HG03575 (cell line): Measurements from ENCODE around the gene NT5E.
"Not testable (repeated sequence)": the region's sequence is repeated elsewhere in the genome, so short reads cannot be mapped to it uniquely, and the experiment has no call there.

Experiments used
- ATAC-seq: cut with Tn5 transposase; IDR thresholded peaks from one replicate; pipeline ENCODE4 v1.9.1; 2021; ENCODE audit not compliant: unreplicated experiment, insufficient number of reproducible peaks, low FRiP score; ENCODE audit errors: extremely low read depth

NT5E gene

DNA sequence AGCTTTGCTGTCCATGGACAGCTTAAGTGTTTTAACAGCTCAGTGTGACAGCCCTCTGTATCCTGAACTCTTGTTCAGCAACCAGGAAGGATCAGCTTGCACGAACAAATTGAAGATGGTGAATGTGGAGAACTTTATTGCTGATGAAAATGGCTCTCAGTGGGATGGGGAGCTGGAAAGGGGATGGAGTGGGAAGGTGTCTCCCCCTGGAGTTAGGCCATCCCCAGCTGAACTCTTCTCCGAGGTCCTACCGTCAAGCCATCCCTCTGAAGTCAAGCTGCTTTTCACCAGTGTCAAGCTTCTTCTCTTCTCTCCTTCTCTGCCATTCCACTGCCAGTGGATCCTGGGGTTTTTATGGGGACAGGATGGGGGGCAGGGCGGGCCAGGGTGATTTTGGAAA, 26.6 kb downstream of the NT5E start:
- no peak for ATAC-seq

DNA sequence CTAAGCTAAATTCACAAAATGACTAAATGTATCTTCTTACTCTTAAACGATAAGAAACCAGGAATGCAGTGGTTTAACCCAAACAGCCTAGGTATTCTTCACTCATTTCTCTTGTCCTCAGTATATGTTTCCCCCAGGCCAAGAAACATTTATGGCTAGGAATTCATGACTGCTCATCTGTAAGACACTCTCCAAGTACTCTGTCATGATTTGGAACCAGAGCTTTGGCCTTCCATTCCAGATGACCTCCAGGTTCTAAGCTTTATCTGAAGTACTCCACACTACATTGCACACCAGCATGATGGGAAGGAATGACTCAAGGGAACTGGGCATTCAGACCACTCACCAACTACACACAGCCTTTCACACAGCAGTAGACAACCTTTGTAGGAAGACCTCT, 29.3 kb downstream of the NT5E start:
- ATAC-seq, result no peak

DNA sequence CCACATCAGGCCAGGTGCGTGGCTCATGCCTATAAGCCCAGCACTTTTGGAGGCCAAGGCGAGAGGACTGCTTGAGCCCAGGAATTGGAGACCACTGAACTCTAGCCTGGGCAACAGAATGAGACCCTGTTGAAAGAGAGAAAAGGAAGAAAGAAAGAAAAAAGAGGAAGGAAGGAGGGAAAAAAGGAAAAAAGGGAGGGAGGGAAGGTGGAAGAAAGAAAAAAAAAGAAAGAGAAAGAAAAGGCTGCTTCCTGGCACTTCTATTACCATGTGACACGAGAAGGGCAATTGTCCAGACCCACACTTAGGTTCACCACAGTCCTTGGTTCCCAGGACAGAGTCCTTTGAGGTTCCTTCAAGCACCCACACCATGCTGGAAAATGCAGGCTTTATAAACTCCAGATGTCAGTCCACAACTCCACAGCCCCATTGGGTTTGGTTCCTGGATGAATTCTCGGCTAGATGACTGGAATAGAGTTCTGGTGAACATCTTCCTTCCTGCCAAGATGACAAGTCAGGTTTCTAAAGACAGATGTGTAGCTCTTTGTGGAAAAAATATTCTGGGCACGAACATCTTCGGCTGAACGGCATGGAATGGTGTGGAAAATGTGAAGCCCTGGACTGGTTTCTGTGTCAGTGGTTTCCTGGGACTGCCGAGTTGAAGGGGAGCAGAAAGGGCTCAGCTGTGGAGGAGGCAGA, 32.5 kb downstream of the NT5E start:
- no peak for ATAC-seq

DNA sequence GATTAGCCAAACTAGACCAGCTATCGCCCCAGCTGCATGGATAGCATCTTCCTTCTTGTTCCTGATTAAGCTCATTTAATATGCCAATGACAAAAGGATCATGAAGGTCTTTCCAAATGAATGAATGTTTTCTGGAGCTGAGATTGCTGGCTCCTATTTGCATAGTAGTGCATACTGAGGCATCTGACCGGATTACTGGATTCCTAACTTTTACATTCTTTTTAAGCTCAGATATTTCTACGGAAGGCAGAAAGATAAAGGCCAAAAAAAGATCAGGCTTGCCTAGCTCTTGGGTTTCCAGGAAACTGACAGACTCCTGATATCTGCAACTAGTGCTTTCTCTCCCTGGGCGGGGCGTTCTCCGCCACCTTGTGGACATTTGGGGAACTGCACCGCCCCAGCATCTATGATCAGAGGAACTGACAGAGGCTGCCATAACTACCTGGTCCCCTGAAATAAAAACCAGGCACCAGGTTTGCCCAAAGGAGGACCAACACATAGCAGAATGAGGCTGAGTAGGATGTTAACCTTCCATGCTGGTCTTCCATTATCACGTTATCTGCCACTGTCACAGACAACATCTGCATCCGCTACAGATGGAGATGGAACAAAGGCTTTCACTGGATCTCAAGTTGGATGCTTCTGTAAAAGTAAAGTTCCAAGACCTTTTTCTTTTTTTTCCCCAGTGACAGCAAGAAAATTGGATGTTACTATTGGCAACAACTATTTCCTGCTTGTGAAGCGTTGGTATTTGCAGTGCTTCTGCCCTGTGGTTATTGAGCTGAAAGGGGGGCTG, 33.2 kb downstream of the NT5E start:
- ATAC-seq, result peak; percentile 85

DNA sequence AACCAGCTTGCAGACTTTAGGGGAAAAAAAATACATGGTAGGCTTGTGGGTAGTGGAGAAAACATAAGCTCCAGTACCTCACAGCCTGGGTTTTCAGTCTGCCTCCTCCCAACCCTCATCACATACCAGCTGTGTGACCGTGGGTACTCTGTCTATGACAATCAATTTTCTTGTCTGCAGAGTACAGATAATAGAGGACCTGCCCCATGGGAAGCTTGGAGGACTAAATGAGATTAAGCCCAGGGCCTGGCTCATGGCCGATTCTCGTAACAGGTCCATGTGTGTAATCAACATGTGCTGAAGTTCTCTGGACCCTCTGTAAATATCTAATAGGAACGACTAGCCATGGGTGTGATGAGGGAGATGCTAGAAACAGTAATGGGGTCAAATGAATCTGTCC, 34.0 kb downstream of the NT5E start:
- no peak for ATAC-seq

DNA sequence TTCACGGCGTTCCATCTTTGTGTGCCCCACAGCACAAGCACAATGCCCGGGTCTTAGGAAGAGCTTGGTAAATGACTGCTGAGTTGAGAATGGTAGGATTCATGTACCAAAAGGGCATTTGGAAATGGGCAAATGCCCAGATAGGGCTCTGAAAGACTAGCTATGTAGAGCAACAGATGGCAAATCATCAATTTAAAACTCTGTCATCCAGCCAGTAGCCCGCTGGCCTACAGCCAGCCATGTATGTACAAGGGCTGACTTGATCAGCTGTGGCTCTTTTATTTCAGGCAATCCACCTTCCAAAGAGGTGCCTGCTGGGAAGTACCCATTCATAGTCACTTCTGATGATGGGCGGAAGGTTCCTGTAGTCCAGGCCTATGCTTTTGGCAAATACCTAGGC, 35.1 kb downstream of the NT5E start:
- ATAC-seq, result no peak

DNA sequence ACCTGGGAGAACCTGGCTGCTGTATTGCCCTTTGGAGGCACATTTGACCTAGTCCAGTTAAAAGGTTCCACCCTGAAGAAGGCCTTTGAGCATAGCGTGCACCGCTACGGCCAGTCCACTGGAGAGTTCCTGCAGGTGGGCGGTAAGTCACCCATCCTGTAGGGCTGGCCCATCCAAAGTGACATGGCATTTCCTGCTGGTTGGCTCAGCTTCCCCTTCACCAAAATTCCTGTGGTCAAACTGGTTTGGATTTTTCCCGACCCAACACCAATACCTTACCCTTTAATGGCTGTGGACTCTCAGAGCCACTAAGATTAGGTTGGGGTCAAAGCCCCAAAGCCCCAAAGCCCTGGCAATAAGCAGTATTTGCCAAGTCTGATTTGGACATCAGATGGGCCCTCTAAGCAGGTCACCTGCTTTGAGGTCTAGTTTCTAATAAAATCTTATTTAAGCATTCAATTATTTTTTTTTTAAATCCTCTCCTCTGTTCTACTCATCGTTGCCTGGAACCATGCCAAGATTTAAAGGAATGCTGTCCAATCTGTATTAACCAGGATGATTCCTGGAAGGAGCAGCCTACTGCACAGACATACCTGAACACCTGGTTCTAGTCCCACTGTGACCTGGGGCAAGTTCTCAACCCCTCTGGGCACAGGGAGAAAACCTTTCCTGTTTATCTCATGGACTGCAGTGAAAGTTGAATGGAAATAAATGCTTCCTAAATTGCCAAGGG, 40.8 kb downstream of the NT5E start:
- no peak for ATAC-seq

DNA sequence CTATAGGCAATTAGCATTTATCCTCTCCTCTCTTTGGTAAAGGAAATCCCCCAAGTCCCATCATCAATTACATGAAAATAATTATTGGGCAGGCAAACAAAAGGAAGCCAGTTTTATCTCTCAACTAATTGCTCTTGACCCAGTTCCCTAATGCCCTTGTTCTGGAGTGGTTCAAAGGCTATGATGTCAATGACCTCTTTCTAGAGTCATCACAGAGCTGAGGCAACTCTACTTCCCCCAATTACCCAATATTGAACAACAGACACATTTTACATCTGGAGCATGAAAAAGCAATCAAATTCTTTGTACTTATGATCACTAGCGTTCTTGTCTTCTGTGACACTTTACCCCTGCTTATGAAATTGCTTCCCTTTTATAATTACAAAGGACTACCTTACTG, 43.5 kb downstream of the NT5E start:
- ATAC-seq, result no peak

DNA sequence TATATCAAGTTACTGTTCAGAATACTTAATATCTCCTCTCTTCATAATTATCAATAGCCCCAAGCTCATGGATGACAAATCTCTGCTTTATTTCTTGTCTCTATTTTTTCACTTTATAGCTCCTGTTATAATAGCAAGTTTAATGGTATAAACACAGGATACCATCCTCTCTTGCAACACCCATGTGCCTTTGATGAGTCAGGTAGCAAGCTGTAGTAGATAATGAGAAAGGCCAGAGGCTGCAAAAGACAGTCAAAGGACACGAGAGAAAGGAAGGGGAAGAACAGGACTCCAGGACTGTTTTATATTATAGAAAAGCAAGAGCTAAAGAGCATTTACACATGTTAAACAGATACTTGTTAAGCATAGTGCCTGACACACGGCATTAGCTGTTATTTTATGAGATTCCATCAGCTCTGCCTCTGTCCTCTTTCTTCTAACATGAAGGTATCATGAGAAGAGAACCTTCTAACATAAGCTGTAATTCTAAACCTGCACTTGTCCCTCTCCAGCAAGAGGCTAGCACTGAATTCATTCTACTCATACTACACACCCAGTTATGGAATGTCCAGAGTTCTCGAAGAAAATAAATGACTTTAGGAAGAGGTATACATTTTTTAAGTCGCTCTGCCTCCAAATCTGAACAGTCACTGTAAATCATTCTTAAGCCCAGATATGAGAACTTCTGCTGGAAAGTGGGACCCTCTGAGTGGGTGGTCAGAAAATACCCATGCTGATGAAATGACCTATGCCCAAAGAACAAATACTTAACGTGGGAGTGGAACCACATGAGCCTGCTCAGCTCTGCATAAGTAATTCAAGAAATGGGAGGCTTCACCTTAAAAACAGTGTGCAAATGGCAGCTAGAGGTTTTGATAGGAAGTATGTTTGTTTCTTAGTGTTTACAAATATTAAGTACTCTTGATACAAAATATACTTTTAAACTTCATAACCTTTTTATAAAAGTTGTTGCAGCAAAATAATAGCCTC, 45.0 kb downstream of the NT5E start:
- ATAC-seq, result no peak

DNA sequence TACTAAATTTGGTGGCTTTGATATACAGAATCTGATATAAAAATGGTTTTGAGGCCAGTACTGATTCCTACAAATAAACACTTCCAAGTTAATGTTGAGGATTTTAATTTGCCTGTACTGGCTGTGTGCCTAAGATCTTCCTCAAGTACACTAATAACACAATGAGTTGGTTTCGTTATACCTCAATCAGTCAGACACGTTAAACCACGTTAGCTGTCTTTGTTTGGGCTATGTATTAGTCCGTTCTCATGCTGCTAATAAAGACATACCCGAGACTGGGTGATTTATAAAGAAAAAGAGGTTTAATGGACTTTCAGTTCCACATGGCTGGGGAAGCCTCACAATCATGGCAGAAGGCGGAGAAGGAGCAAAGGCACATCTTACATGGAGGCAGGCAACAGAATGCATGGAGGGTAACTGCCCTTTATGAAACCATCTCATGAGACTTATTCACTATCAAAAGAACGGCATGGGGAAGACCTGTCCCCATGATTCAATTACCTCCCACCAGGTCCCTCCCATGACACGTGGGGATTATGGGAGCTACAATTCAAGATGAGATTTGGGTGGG, 46.2 kb downstream of the NT5E start:
- ATAC-seq, result no peak

DNA sequence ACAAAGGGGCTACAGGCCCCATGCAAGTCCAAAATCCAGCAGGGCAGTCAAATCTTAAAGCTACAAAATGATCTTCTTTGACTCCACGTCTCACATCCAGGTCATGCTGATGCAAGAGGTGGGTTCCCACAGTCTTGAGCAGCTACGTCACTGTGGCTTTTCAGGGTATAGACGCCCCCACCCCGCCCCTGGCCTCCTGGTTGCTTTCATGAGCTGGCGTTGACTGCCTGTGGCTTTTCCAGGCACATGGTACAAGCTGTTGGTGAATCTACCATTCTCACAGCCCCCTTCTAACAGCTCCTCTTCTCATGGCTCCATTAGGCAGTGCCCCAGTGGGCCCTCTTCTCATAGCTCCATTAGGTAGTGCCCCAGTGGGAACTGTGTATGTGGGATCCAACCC, 47.0 kb downstream of the NT5E start:
- ATAC-seq, result no peak

DNA sequence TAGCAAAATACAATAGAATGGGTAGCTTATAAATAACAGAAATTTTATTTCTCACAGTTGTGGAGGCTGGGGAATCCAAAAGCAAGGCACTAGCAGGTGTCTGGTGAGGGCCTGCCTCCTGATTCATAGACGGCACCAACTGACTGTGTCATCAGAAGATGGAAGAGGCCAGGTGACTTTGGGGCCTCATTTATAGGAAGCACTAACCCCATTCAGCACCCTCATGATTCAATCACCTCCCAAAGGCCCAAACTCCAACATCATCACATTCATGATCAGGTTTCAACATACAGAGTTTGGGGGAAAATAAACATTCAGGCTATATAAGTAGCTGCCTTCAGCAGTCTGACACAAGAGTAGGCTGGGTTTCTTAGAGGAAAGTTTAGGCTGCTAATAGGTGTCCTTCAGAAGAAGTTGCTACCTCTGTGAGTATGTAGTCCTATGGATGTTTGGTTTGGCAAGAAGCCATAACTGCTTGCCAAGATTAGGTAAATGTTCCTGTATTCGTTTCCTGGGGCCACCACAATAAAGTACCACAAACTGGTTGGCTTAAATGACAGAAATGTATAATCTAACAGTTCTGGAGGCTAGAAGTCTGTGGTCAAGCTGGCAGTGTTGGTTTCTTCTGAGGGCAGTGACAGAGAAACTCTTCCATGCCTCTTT, 48.8 kb downstream of the NT5E start:
- ATAC-seq, result no peak

DNA sequence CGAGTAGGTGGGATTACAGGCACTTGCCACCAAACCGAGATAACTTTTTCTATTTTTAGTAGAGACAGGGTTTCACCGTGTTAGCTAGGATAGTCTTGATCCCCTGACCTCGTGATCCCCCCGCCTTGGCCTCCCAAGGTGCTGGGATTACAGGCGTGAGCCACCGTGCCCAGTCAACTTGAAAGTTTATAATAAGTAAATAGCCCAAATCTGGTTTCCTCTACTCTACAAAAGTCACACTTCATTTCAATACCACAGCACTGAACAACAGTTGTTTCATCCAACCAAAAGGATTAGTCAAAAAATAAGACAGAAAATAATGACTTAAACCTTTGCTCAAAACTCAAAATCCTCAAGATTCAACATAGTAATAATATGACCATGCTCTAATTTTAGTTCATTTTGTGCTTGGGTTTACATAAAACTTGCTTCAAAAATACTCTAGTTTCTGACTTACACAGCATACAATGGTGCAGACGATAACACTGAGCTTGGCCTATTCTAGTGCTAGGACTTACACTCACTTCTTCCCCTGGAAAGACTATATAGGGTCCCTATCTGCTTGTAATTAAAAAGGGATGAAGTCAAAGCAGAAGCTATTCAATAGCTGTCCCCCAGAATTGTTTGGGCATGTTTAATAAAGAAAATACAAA, 56.7 kb downstream of the NT5E start:
- no peak for ATAC-seq

DNA sequence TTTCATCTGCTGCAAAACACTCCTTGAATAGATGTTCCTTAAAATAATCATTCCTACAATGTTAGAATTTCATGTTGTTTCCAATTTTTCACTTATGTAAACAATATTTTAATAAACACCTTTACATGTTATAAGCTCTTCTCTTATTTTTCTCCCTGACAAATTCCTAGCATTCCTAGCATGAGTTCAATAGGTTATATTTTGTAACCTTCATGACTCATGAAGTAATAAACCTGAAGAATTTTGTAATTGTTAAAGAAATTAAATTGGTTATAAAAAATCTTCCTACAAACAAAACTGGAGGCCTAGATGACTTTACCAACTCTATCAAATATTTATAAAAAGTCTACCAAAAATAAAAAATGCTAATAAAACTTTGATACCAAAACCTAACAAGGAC, 66.3 kb downstream of the NT5E start:
- no peak for ATAC-seq

DNA sequence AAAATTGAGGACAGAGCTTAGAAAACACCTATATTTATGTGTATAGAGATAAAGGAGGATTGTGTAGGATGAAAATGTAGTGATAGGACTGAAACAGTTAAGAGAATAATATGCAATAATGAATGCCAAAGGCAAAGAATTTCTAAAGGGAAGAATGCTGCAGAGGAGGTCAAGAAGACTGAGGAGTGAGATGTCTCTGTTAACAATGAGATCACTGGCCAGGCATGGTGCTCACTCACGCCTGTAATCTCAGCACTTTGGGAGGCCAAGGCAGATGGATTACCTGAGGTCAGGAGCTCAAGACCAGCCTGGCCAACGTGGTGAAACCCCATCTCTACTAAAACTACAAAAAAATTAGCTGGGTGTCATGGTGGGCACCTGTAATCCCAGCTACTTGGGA, 74.4 kb downstream of the NT5E start:
- not testable (repeated sequence) for ATAC-seq

DNA sequence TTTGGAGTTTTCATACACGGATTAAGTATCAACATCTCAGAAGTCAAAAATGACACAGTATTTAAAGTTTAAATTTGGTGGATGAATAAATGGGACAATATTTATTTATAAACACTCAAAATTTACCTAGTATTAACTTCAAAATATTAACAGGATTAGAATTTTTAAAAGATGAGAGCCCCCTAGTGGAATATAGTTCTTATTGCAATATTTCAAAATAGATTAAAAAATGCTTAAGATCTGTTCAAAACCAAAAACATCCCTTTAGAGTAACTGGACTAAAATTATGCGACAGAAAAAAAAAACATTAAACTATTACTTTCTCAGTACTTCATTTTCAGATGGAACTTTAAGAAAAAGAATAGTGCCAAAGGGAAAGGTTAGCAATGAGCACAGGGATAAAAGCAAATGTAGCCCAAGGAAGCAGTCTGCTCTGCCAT, 87.2 kb downstream of the NT5E start:
- no peak for ATAC-seq

DNA sequence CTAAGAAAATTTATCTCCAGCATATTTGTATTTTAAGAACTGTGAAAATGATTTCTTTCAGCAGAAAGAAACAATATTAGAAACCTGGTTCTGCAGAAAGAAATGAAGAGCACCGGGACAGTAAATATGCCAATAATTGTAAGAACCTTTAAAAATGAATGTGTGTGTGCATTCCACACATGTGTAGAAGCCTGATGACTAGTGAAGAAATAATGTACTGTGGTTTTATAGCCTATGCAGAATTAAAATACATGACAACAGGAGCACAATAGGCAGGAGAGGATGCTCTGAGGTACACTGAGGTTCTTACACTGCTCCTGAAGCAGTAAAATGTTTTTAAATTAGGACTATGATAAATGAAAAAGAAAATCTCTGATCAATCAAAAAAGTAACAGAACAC, 94.9 kb downstream of the NT5E start:
- ATAC-seq, result no peak
